ENCODE data around the gene TEC.
A peak's percentile ranks its signal among the peaks of the same experiment; 100 is the strongest.

Gene TEC

GRCh38 chr4:48153791-48154550 is 115.7 kb downstream of the TEC start:
- DNase-seq = no peak

- no peak for DNase-seq
Observed at GRCh38 chr4:48152259-48152658, 117.4 kb downstream of the TEC start.

GRCh38 chr4:48149827-48150370 is 119.7 kb downstream of the TEC start:
- DNase-seq = no peak

- no peak for DNase-seq
Observed at GRCh38 chr4:48147621-48148020, 122.0 kb downstream of the TEC start.

GRCh38 chr4:48141048-48141447 is 128.6 kb downstream of the TEC start:
- DNase-seq = peak; percentile 8

- no peak for DNase-seq
Observed at GRCh38 chr4:48139691-48140090, 129.9 kb downstream of the TEC start.

- no peak for DNase-seq
Observed at GRCh38 chr4:48138936-48139335, 130.7 kb downstream of the TEC start.

- DNase-seq = no peak
Observed at GRCh38 chr4:48138511-48138910, 131.1 kb downstream of the TEC start.

- DNase-seq = no peak
Observed at GRCh38 chr4:48137846-48138245, 131.8 kb downstream of the TEC start.

GRCh38 chr4:48134081-48134480 is 135.6 kb downstream of the TEC start, which contains the start of gene TXK:
Gene TXK (minus strand): TSS chr4:48134250. CDS start chr4:48134170, 80 bp downstream.
- no peak for DNase-seq

- DNase-seq = no peak
Observed at GRCh38 chr4:48133669-48134068, 136.0 kb downstream of the TEC start.

- no peak for DNase-seq
Observed at GRCh38 chr4:48131736-48132135, 137.9 kb downstream of the TEC start.

GRCh38 chr4:48130100-48130499 is 139.5 kb downstream of the TEC start:
- no peak for DNase-seq

- DNase-seq = no peak
Observed at GRCh38 chr4:48129307-48130014, 140.2 kb downstream of the TEC start.

GRCh38 chr4:48127682-48128404 is 141.8 kb downstream of the TEC start:
- DNase-seq = no peak

GRCh38 chr4:48127231-48127630 is 142.4 kb downstream of the TEC start:
- DNase-seq = peak; percentile 10

- DNase-seq = no peak
Observed at GRCh38 chr4:48126621-48127020, 143.0 kb downstream of the TEC start.

- DNase-seq = no peak
Observed at GRCh38 chr4:48124870-48125269, 144.8 kb downstream of the TEC start.

GRCh38 chr4:48122756-48123155 is 146.9 kb downstream of the TEC start:
- DNase-seq = no peak

- no peak for DNase-seq
Observed at GRCh38 chr4:48121180-48121579, 148.5 kb downstream of the TEC start.

- no peak for DNase-seq
Observed at GRCh38 chr4:48120132-48120531, 149.5 kb downstream of the TEC start.

- no peak for DNase-seq
Observed at GRCh38 chr4:48119646-48120045, 150.0 kb downstream of the TEC start.

- DNase-seq = no peak
Observed at GRCh38 chr4:48118081-48118480, 151.6 kb downstream of the TEC start.

Data from DMS79 treated with DMSO at 0.1 percent for 48 hours (cell line).